ENCODE data around the gene NYNRIN.

- TF ChIP-seq POLR2A (IDR thresholded peaks at IDR 0.05; ENCODE audit: low read depth, low read length) (no peak), POLR2AphosphoS5 (IDR thresholded peaks at IDR 0.05; ENCODE audit: low read depth, low read length) (no peak)
These were observed 29.0 kb downstream of the NYNRIN start for GRCh38 chr14:24427537-24428508.
